Measurements from ENCODE around the gene APBB2. TPM values are rescaled to one million over a fixed set of nuclear protein-coding genes. Genes with fewer than 3 reads are reported as not detected.

APBB2 gene
- total and polyA plus RNA-seq, 2 of the 8 experiments (the other 6 are each of a cell fraction or from before 2014, with no cell fraction given): 58.7 to 59.4 TPM

DNA sequence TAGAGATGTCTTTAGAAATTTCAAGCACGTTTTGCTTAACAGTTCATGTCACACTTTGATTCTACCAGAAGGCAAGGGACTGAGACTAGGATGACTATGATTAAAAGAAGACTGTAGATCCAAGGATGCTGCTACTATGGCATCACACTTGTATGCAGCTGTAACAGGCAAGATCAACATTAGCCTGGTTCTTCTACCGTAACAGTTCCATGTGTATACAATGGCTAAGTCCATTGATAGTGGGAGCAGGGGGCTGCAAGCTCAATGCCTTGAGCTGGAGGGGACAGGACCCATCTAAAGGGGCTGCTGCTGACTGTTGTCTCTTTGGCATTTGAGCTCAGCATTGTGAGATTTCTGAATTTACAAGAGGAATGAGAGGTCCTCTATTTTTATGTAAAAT is 212.0 kb downstream of the APBB2 start:
- Histone ChIP-seq H4K8ac (ENCODE audit: extremely low read depth, insufficient read depth, low read length) (no peak overlapping the region), H2AFZ (ENCODE audit: low read length) (no peak overlapping the region), H3K14ac (ENCODE audit: insufficient read length) (no peak overlapping the region), H3K27me3 (replicated peaks in 1 of 4; ENCODE audit: control insufficient read depth in 3 of 4, extremely low read depth in 1 of 4, insufficient read depth in 3 of 4, low read length in 3 of 4) (no peaks in the 10 kb centered on the region), H2BK15ac (ENCODE audit: low read length) (no peak overlapping the region), H3K4me1 (replicated peaks in 1 of 4; ENCODE audit: control insufficient read depth in 3 of 4, insufficient read depth in 4 of 4, low read length in 3 of 4) (peaks cover 3 to 4% (median 3%) of the 10 kb centered on the region in 4 experiments; a peak in 4 of 7 replicates), H3K4me3 (ENCODE audit: extremely low read depth in 1 of 4, insufficient read depth in 2 of 4, low read depth in 3 of 4, low read length in 4 of 4) (no peak overlapping the region), H3K36me3 (ENCODE audit: control insufficient read depth in 2 of 4, insufficient read depth in 4 of 4, low read length in 3 of 4) (no peaks in the 10 kb centered on the region), H4K20me1 (replicated peaks in 1 of 2; ENCODE audit: control insufficient read depth in 1 of 2, insufficient read depth in 2 of 2, low read length in 2 of 2) (peaks cover 0 to 2% of the 10 kb centered on the region in 2 experiments), H3K23me2 (ENCODE audit: low read depth, low read length) (no peaks in the 10 kb centered on the region; the same call in 1 of the 2 replicates), H3K9me3 (ENCODE audit: insufficient read depth in 2 of 2, low read depth in 1 of 2, low read length in 1 of 2) (no peaks in the 10 kb centered on the region), H3K23ac (ENCODE audit: insufficient read length) (no peak overlapping the region), H3K18ac (ENCODE audit: extremely low read depth, low read length) (no peak overlapping the region), H3K79me1 (ENCODE audit: low read depth, low read length) (no peaks in the 10 kb centered on the region), H2BK5ac (ENCODE audit: low read depth, low read length) (no peak overlapping the region), H3K4me2 (ENCODE audit: insufficient read depth in 1 of 2, low read depth in 2 of 2, low read length in 2 of 2) (no peak overlapping the region), H4K91ac (replicated peaks; ENCODE audit: insufficient read length, low read length) (no peak overlapping the region), H3K9ac (replicated peaks in 1 of 4; ENCODE audit: extremely low read depth in 1 of 4, low read depth in 3 of 4, low read length in 3 of 4) (no peak overlapping the region), H3K79me2 (ENCODE audit: control insufficient read depth in 1 of 2, insufficient read depth in 2 of 2, low read length in 2 of 2) (no peaks in the 10 kb centered on the region), H2BK20ac (ENCODE audit: low read length) (no peak overlapping the region), H2BK12ac (ENCODE audit: low read depth, low read length) (no peak overlapping the region), H4K5ac (ENCODE audit: insufficient read length, low read depth, low read length) (no peak overlapping the region), H2BK120ac (replicated peaks; ENCODE audit: low read depth, low read length) (no peak overlapping the region), H3K56ac (replicated peaks; ENCODE audit: insufficient read length, low read depth, low read length) (no peak overlapping the region), H2AK5ac (ENCODE audit: low read depth, low read length) (no peak overlapping the region; the same call in 1 of the 2 replicates), H3K27ac (ENCODE audit: low read depth, low read length) (no peak overlapping the region), H3K4ac (replicated peaks; ENCODE audit: insufficient read length, low read depth, low read length) (no peak overlapping the region)
- DNase-seq (ENCODE audit: low read depth in 1 of 2, low spot score in 2 of 2): no peak
- CTCF ChIA-PET (ENCODE audit: partially characterized antibody): interaction anchor here (0.7 to 3.8 kb wide), 7 partner anchors 9 to 212 kb away, joined by 3 to 16 read pairs (median 5); partner anchors contain the start of gene APBB2
- 81% methylated on average over 2 of the region's 2 CpGs; no CpG with 5 or more reads in 1 of the 2 experiments for WGBS, 2 experiments (ENCODE audit: extremely low coverage in 1 of 2, insufficient coverage in 1 of 2, insufficient read length in 1 of 2, insufficient replicate concordance in 2 of 2, low coverage in 1 of 2, low lambda C conversion rate in 2 of 2, missing lambda C conversion rate in 1 of 2)
- no peak for FAIRE-seq
- POLR2A ChIA-PET (ENCODE audit: partially characterized antibody): no interaction called here
- TF ChIP-seq TAF7 (optimal IDR thresholded peaks at IDR 0.05; ENCODE audit: borderline replicate concordance, low read depth, low read length) (no peak), TBP (IDR thresholded peaks at IDR 0.05; ENCODE audit: low read depth, low read length) (no peak), TEAD4 (IDR thresholded peaks at IDR 0.05; ENCODE audit: low read depth, low read length) (no peak), JUN (IDR thresholded peaks at IDR 0.05; ENCODE audit: low read depth, low read length) (no peak), YY1 (IDR thresholded peaks at IDR 0.05; ENCODE audit: low read depth, low read length) (no peak), GABPA (IDR thresholded peaks at IDR 0.05; ENCODE audit: borderline replicate concordance, insufficient read depth, low read length) (no peak), CHD1 (IDR thresholded peaks at IDR 0.05; ENCODE audit: low read depth, low read length) (no peak), KDM1A (IDR thresholded peaks at IDR 0.05; ENCODE audit: borderline replicate concordance, low read length) (no peak), NRF1 (IDR thresholded peaks at IDR 0.05; ENCODE audit: low read depth, low read length) (no peak), GTF2F1 (IDR thresholded peaks at IDR 0.05; ENCODE audit: borderline replicate concordance, low read depth, low read length) (no peak), SIX5 (IDR thresholded peaks at IDR 0.05; ENCODE audit: low read depth, low read length) (no peak), SUZ12 (IDR thresholded peaks at IDR 0.05; ENCODE audit: low read length) (no peak), HDAC2 (IDR thresholded peaks at IDR 0.05; ENCODE audit: borderline replicate concordance in 1 of 2, low read depth in 2 of 2, low read length in 2 of 2) (no peak)
- TF ChIP-seq, protein P1, sequence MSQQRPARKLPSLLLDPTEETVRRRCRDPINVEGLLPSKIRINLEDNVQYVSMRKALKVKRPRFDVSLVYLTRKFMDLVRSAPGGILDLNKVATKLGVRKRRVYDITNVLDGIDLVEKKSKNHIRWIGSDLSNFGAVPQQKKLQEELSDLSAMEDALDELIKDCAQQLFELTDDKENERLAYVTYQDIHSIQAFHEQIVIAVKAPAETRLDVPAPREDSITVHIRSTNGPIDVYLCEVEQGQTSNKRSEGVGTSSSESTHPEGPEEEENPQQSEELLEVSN (IDR thresholded peaks at IDR 0.05): no peak

All from H1 (cell line).